HG03175 (cell line): ENCODE results near the gene TFB1M.
"Not testable (repeated sequence)": the region's sequence is repeated elsewhere in the genome, so short reads cannot be mapped to it uniquely, and the experiment has no call there.

Experiments used
- ATAC-seq: cut with Tn5 transposase; IDR thresholded peaks from one replicate; pipeline ENCODE4 v1.9.1; 2021; ENCODE audit warnings: mild to moderate bottlenecking, moderate library complexity; ENCODE audit not compliant: unreplicated experiment

The TFB1M gene

DNA sequence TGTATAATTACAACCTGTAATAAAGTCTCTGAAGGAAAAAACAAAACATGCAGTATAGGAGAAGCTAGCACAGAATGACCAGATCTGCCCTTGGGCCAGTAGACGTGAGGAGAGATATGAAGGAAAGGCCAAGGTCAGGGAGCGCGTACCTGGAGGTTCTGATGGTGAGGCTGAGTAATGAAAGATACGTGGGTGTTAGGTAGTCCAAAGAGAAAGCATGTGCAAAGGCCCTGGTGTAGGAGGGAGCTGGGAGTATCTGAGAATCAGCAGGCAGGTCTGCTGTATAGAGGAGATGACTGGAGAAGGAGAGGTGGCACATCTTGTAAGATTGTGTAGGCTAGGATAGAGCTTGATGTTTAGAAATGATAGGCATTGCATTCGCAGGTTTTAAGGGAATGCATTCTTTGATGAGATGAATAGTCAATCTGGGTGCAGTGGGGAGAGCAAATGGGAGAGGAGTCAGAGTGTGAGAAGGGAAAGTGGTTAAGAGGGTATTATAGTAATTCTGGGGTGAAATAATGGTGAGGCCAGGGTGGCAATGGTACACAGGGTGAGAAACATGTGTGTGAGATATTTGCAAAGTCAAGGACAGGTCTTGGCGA is 15.9 kb upstream of the TFB1M start:
- ATAC-seq: no peak

DNA sequence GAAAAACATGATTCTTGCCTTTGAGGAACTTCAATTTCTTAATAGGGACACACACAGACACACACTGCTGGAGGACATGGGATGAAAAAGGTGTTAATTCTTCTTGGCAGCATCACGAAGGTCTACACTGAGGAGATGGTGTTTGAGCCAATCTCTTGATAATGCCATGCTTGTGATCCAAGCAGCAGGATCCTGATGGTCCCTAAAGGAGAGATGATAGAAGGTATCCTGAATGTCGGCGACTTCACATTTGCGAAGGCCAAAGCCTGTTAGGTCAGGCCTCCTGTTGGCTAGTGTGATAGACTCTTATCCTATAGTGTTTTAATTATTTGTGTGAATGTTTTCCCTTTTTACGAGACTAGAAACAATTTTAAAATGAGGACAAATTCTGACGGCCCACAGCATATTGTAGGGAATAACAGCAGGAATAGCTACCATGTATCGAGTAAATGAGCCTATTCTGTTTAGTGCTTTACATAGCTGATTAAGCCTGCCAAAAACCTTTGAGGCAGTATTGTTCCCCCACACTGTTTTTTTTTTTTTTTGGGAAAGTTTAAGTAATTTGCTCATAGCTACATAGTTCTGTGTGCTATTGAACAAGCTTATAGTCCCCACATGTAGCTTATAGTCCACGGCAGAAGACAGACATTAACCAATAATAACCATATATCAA is 15.3 kb upstream of the TFB1M start:
- ATAC-seq: no peak

DNA sequence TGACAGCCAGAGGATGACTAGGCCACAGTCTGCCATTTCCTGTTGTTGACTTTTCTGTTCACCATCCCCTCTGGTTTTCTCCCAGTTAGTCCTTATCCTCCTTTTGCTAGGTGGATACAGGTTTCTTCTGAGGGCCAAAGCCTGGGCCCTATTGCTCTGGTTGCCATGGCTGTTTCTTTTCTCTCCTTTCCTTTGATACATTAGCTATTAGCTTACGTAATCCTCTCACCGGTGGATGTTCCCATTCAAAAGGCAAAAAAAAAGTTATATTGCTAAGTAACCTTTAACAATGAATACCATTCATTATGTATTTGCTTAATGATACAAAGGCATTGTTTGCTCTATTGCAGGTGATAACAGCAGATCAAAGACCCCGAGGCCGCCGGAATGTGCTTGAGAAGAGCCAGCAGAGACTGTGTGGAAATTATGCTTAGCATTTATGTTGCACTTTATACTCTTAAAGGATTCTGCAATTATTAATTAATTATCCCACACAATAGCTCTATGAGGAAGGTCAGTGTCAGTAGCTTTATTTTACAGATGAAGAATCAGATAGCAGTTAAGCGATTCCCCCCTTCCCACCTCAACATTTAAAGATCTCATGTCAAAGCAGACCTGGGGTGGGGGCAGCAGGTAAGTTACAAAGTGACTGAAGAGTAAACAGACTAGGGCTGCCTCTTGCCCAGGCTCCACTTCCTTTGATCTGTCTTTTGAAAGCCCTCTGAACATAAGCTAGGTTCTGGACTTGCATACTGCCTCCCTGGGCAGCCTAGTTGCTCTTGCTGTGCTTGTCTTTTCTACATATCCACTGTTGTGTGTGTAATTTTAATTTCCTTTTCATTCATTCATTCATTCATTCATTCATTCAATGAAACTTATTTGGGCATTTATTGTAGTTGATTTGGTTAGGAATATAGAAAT is 14.5 kb upstream of the TFB1M start:
- ATAC-seq: no peak

DNA sequence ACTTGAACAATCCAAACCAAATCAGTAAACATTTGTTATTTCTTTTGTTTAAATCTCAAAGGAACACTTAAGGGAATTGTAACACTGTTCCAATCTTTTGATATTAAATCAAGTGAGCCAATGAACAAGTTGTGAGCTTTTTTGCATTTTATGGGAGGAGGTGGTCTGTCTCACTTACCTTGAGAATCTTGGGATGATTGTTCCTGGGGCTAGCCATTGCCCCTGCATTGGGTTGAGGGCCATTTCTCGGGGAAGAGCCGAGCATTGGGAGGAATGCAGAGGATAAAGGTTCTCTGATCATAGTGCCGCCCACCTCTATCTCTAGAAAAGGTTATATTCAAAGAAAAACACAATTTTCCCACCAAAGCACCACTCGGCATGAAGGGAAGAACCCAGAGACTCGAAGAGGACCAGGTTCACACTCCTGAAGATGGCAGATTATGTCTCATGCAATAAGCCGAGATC is 13.8 kb upstream of the TFB1M start:
- ATAC-seq: no peak

DNA sequence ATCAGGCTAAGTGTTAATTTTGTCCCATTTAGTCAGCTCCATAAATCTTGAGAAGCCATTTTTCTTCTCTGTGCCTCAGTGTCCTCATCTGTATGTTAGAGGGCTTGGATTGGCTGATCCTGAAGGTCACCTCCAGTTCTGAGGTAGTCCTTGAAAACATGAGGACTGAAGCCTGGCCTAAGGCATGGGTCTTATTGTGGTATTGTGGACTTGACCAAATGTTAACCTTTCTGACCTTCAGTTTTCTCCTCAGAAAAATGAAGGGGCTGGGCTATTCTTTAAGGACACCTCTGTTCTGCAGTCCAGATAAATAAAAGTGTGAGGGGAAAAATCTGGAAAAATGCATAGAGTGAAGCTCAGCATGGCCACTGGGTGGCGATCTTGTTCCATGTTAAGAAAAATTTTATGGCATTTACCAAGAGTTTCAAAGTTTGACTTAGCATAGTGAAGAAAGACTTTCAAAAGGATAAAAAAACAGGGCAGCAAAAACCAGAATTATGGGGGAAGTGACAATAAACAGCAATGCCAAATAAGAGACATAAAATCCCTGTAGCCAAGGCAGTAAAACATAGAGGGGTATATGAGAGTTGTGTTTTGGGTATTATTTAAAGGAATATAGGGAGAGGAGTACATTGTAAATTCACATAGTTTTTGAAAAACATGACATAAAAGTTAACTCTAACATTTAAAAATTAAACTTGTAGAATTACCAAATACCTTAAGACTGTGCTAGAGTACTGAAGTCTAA is 13.2 kb upstream of the TFB1M start:
- ATAC-seq: peak; percentile 74

DNA sequence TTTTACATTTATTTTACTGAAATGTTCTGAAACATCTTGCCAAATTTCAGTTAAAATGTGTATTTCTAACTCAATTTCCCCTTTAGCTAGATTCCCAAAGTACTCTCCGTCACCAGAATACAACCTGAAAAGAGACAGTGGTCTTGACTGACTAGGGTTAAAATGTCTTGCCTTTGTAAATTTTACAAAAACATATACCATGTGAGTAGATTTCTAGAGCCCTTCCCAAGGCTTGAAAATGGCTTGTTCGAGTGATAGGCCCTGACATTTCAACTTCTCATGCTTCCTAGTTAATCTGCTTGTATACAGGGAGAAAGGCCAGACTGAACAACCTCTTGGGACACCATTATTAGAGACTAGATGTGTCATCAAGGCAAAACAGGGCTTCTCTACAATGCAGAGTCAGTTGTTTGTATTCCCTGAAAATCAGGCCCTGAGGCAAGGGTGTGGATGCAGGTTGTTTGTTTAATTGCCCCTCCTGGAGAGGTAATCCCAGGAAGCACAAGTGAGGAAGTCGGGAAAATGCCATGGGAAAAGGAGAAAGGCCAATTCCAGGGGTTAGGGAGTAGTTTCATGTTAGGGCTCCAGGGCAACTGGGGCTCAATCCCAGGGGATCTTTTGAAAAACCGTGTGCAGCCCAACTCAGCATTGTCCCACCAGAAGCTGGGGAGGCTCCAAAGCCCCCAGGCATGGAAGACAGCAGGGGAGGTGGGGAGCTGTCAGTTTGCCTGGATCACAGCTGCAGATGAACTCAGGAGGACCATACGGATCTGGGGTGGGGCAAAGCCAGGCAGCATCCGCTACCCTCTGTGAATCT is 11.6 kb upstream of the TFB1M start:
- no peak for ATAC-seq

GRCh38 chr6:155324993-155325392 is 10.7 kb upstream of the TFB1M start:
- ATAC-seq: no peak

GRCh38 chr6:155324172-155324571 is 9.9 kb upstream of the TFB1M start:
- no peak for ATAC-seq

DNA sequence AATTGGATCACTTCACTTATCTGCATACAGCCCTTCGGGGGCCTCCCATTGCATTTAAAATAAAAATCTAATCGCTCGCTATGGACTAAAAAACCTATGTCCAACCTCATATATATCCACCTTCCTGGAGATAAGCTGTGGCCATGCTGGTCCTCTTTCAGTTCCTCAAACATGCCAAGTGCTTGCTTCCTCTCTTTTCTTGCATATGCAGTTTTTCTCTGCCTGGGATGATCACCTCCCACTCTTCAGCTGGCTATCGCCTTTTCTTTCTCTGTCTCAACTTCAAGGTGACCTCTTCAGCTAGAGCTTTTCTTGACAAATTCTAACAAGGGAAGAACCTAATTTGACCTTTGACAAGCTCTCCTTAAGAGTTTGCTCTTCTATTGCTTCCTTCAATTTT is 5.6 kb upstream of the TFB1M start:
- peak; percentile 36 for ATAC-seq

GRCh38 chr6:155317186-155317585 is 2.9 kb upstream of the TFB1M start:
- no peak for ATAC-seq

DNA sequence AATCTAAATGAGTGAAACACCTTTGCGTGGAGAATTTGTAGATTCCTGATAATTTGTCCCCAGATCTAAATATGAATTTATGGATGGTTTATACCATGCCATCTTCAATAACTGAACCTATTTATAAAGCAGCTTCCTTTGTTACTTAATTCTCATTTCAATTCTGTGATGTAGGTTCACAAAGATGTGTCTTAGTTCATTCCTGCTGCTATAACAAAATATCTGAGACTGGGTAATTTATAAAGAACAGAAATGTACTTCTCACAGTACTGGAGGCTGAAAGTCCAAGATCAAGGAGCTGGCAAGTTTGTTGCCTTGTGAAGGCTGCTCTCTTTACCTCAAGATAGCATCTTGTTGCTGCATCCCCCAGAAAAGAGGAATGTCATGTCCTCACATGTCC is 2.1 kb upstream of the TFB1M start:
- ATAC-seq: no peak

DNA sequence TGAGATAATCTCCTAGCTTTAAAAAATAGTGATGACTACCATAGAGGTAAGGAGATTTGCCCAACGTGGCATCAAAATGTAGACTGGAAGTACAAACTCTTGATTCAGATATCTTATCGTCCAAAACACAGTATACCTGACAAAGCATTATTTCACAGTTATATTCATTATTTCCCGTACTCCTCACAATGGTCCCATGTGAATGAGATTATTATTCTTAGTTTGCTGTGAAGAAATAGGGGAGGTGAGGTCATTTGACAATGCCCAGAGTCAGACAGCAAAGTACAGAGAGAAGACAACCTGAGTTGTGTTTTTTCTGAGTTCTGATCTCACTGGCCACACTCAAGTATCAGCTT is 1.2 kb upstream of the TFB1M start:
- no peak for ATAC-seq

DNA sequence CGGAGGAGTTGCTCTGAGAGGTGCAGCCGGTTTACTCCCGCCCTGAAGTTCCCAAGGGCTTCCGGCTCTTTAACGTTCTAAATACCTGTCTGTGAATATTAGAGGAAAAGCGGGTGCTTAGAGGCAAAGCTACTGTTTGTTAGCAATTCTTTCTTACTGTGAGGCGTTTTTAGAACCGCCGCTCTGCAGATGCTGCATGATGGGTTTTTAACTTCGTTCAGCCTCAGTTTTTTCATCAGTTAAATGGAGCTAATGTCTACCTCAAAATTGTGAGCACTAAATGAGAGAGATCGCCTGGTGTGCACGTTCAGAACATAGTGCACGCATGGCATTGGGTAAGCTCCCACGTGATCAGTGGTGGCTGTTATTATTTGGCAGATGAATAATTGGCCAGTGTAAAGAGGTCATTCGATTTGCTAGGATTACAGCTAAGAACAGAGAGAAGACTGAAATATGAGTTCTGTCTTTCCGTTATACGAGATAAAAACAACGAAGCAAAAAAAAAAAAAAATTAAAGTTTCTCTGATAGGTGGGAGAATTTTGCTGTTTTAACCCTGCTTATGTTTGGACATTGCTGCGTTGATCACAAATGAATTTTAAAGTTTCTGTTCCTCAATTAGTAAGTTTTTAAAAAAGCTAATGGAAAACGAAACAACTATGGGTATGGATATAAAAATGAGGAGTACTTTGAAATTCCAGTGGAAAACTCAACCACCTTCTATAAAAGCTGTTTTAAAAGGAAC is 660 bp upstream of the TFB1M start:
- ATAC-seq: peak; percentile 63

- peak; percentile 10 for ATAC-seq
Measured at GRCh38 chr6:155313602-155314091, 637 bp downstream of the TFB1M start.

DNA sequence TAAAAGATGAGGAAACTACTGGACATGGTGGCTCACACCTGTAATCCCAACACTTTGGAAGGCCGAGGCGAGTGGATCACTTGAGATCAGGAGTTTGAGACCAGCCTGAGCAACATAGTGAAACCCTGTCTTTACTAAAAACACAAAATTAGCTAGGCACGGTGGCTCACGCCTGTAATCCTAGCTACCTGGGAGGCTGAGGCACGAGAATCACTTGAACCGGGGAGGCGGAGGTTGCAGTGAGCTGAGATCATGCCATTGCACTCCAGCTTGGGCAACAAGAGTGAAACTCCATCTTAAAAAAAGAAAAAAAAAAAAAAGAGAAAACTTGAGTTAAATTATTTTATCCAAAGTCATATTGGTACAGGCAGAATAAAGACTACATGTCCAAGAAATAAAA is 1.3 kb downstream of the TFB1M start:
- ATAC-seq: not testable (repeated sequence)

GRCh38 chr6:155311583-155311982 is 2.7 kb downstream of the TFB1M start:
- ATAC-seq: no peak

DNA sequence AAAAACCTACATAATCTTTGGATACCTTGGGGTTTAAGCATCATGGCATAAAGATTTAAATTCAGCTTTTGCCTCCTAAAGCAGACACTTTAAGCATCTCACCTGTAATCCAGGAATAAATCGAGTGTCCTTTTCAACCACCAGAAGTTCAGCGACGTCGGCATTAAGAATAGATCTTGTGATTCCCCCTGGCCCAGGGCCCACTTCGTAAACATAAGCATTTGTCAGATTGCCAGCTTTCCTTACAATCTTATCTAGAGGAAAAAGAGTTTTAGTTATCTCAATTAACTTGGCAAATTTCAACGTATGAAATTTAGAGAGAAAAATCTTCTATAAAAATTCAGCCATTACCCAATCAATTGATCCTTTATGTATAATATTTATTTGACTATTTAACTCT is 3.2 kb downstream of the TFB1M start:
- ATAC-seq: no peak

DNA sequence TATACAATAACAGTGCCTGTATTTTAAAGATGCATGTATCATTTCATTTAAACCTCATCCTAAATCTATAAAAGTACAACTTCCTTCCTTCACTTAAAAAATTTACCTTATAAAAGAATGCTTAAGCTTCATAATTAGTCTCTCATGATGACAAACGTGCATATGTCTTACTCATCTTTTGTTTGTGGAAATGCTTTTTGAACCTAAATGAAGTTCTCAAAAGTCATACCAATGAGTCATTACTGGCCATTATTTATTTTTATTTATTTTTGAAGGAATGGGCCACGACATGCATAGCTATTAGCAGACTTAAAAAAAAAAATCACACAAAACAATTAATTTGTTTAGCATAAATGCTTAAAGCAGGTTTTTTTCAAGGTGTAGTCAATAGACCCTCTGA is 3.7 kb downstream of the TFB1M start:
- ATAC-seq: no peak

- ATAC-seq: no peak
Measured at GRCh38 chr6:155309150-155309549, 5.1 kb downstream of the TFB1M start.
